Measurements from ENCODE around the gene DSC2.

GRCh38 chr18:31138709-31139108, 36.5 kb upstream of the DSC2 start:
- no peak for TF ChIP-seq CTCF (IDR thresholded peaks at IDR 0.05; ENCODE audit: insufficient read depth, low read length)
- no peak for TF ChIP-seq SPI1 (IDR thresholded peaks at IDR 0.05; ENCODE audit: borderline replicate concordance, low read depth)
